ENCODE results near the gene CCDC158. TPM values are rescaled to one million over a fixed set of nuclear protein-coding genes. Genes with fewer than 3 reads are reported as not detected.

The CCDC158 gene
- total and polyA plus RNA-seq, 2 of the 4 experiments (the other 2 are of a cell fraction): not detected

DNA sequence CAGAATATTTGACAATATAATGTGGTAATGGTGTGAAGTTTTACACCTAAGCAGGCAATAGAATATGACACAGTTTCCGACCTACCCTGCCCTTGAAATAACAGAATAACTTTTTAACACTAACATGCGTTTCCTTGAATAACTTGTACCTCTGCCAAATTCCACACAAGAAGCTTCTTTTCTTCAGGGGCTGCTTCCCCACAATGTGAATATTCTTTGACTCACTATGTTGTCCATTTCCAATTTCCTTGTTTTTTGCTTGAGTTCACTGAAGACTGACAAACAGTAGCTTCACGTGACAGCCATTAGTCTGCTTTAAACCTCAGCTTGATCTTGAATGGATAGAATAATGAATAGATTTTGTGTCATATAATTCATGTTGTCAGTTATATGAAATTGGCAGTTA lies 28.4 kb upstream of the CCDC158 start:
- Histone ChIP-seq H3K23ac (ENCODE audit: low read depth, low read length) (no peak overlapping the region), H2BK120ac (ENCODE audit: low read depth, low read length) (no peak overlapping the region), H3K18ac (ENCODE audit: low read depth, low read length) (no peak overlapping the region), H3K9me3 (ENCODE audit: control insufficient read depth, insufficient read depth, low read length) (no peaks in the 10 kb centered on the region), H3K79me1 (ENCODE audit: low read depth in 1 of 2, low read length in 2 of 2) (no peaks in the 10 kb centered on the region), H3K4me1 (ENCODE audit: control insufficient read depth, insufficient read depth, low read length) (no peaks in the 10 kb centered on the region), H2AK5ac (ENCODE audit: low read depth, low read length) (no peak overlapping the region), H3K14ac (replicated peaks; ENCODE audit: low read depth, low read length) (no peak overlapping the region), H3K36me3 (ENCODE audit: control insufficient read depth, insufficient read depth, low read length) (no peaks in the 10 kb centered on the region), H3K9ac (ENCODE audit: low read depth, low read length) (no peak overlapping the region), H3K9me1 (ENCODE audit: insufficient read depth, low read length) (no peaks in the 10 kb centered on the region), H3K4me3 (ENCODE audit: insufficient read depth, low read depth, low read length) (no peak overlapping the region), H3K4me2 (ENCODE audit: low read depth, low read length) (no peak overlapping the region), H2BK15ac (ENCODE audit: low read depth, low read length) (no peak overlapping the region), H2BK20ac (ENCODE audit: low read depth, low read length) (no peak overlapping the region), H3K4ac (ENCODE audit: low read depth, low read length) (no peak overlapping the region), H2BK5ac (ENCODE audit: low read depth, low read length, poor library complexity, severe bottlenecking) (no peak overlapping the region), H3K27ac (ENCODE audit: insufficient read depth, low read length) (no peak overlapping the region), H4K8ac (ENCODE audit: low read depth in 2 of 2, low read length in 2 of 2) (no peak overlapping the region), H3K27me3 (ENCODE audit: control insufficient read depth, insufficient read depth, low read length) (peaks cover 14% of the 10 kb centered on the region), H4K5ac (ENCODE audit: low read depth, low read length) (no peak overlapping the region), H2AK9ac (replicated peaks; ENCODE audit: low read depth, low read length, poor library complexity) (no peak overlapping the region), H4K20me1 (ENCODE audit: insufficient read depth, low read length) (no peaks in the 10 kb centered on the region), H3K56ac (ENCODE audit: extremely low read depth, insufficient read depth, low read length) (no peak overlapping the region), H2AFZ (replicated peaks; ENCODE audit: low read length, poor library complexity) (no peak overlapping the region), H4K91ac (ENCODE audit: insufficient read depth, low read depth, low read length) (no peak overlapping the region)
- ATAC-seq (ENCODE audit: low read depth) (no peak), DNase-seq (no peak)
- TF ChIP-seq MAZ (IDR thresholded peaks at IDR 0.05; ENCODE audit: borderline replicate concordance, low read depth, low read length) (no peak), CHD1 (IDR thresholded peaks at IDR 0.05; ENCODE audit: low read depth, low read length) (no peak), BHLHE40 (IDR thresholded peaks at IDR 0.05; ENCODE audit: low read depth, low read length) (no peak), NFE2L2 (IDR thresholded peaks at IDR 0.05; ENCODE audit: low read depth, low read length) (no peak), CEBPB (IDR thresholded peaks at IDR 0.05; ENCODE audit: low read depth, low read length) (no peak), POLR2A (IDR thresholded peaks at IDR 0.05; ENCODE audit: low read depth, low read length) (no peak), MXI1 (IDR thresholded peaks at IDR 0.05; ENCODE audit: borderline replicate concordance, low read depth, low read length) (no peak), USF2 (IDR thresholded peaks at IDR 0.05; ENCODE audit: low read depth, low read length) (no peak), RAD21 (IDR thresholded peaks at IDR 0.05; ENCODE audit: low read length) (no peak), RCOR1 (IDR thresholded peaks at IDR 0.05; ENCODE audit: insufficient replicate concordance, low read length) (no peak), FOS (IDR thresholded peaks at IDR 0.05; ENCODE audit: low read depth, low read length) (no peak), ELK1 (IDR thresholded peaks at IDR 0.05; ENCODE audit: borderline replicate concordance, low read depth, low read length) (no peak), MAFK (IDR thresholded peaks at IDR 0.05; ENCODE audit: low read depth, low read length) (no peak), RFX5 (IDR thresholded peaks at IDR 0.05; ENCODE audit: low read depth, low read length) (no peak)
- TF ChIP-seq, protein P1, sequence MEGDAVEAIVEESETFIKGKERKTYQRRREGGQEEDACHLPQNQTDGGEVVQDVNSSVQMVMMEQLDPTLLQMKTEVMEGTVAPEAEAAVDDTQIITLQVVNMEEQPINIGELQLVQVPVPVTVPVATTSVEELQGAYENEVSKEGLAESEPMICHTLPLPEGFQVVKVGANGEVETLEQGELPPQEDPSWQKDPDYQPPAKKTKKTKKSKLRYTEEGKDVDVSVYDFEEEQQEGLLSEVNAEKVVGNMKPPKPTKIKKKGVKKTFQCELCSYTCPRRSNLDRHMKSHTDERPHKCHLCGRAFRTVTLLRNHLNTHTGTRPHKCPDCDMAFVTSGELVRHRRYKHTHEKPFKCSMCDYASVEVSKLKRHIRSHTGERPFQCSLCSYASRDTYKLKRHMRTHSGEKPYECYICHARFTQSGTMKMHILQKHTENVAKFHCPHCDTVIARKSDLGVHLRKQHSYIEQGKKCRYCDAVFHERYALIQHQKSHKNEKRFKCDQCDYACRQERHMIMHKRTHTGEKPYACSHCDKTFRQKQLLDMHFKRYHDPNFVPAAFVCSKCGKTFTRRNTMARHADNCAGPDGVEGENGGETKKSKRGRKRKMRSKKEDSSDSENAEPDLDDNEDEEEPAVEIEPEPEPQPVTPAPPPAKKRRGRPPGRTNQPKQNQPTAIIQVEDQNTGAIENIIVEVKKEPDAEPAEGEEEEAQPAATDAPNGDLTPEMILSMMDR (conservative IDR thresholded peaks at IDR 0.05; ENCODE audit: low read depth, low read length): no peak
- WGBS, 2 experiments (ENCODE audit: extremely low coverage in 2 of 2, insufficient read length in 1 of 2): 33% methylated on average over 1 of the region's 3 CpGs; no CpG with 5 or more reads in 1 of the 2 experiments
- no TSS peak for BruUV-seq (replicated peaks)
- POLR2A ChIA-PET (ENCODE audit: unreplicated experiment): no interaction called here
- in situ Hi-C loops (cut with MboI; ENCODE audit: low sequenced_read_pairs) (loop anchor here (25.0 kb wide), 1 partner anchor 763 kb away; no protein-coding TSS in a partner anchor), dilution Hi-C loops (cut with HindIII; ENCODE audit: low sequenced_read_pairs, unreplicated experiment) (no loop called here), intact Hi-C loops (cut with micrococcal nuclease) (no loop called here)
- CTCF ChIA-PET: no interaction called here
